HG03378 (cell line): ENCODE results near the gene ZFX.
"Not testable (repeated sequence)": the region's sequence is repeated elsewhere in the genome, so short reads cannot be mapped to it uniquely, and the experiment has no call there.

ENCODE experiments used
- ATAC-seq: cut with Tn5 transposase; IDR thresholded peaks from one replicate; pipeline ENCODE4 v1.9.1; 2021; ENCODE audit warnings: mild to moderate bottlenecking, moderate library complexity; ENCODE audit not compliant: unreplicated experiment

Gene ZFX

DNA sequence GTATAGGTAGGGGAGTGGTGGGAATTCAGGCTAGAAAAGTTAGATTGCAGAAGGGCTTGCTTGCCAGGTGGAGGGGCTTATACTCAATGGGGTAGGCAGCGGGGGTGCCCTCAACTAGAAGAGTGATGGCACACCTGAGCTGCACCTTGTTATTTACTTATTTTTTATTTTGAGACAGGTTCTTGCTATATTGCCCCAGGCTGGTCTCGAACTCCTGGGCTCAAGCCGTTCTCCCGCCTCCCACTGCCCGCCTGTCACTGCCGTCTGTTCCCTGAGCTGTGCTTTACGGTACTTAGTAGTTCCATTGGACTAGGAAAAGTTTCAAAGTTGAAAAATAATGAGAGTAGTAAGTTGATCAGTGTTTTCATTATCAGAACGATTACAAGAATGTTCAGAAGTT is 2.0 kb downstream of the ZFX start:
- no peak for ATAC-seq

- ATAC-seq: no peak
These were observed 3.8 kb downstream of the ZFX start for GRCh38 chrX:24153178-24153795.

GRCh38 chrX:24153796-24154189 is 4.3 kb downstream of the ZFX start:
- no peak for ATAC-seq

DNA sequence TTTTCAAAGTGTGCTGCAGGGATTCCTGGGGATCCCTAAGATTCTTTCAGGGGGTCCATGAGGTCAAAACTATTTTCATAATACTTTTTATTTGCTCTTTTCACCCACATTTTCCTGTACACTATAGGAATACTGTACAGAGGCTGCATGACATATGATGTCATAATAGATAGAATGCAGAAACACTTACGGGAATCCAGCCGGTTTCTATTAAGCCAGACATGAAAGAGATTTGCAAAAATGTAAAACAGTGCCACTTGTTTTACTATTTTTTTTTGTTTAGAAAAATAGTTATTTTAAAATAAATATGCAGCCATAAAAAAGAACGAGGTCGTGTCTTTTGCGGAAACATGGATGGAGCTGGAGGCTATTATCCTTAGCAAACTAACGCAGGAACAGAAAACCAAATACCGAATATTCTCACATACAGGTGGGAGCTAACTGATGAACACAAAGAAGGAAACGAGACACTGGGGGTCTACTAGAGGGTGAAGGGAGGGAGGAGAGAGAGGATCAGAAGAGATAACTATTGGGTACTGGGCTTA is 5.0 kb downstream of the ZFX start:
- no peak for ATAC-seq

GRCh38 chrX:24155747-24156146 is 6.2 kb downstream of the ZFX start:
- ATAC-seq: not testable (repeated sequence)

- ATAC-seq: no peak
These were observed 6.6 kb downstream of the ZFX start for GRCh38 chrX:24156177-24156576.

GRCh38 chrX:24158881-24159280 is 9.4 kb downstream of the ZFX start:
- no peak for ATAC-seq

- ATAC-seq: no peak
These were observed 16.5 kb downstream of the ZFX start for GRCh38 chrX:24166078-24166477.

GRCh38 chrX:24167719-24168472 is 18.4 kb downstream of the ZFX start:
- peak; percentile 37 for ATAC-seq

GRCh38 chrX:24168807-24169206 is 19.3 kb downstream of the ZFX start:
- peak; percentile 81 for ATAC-seq

DNA sequence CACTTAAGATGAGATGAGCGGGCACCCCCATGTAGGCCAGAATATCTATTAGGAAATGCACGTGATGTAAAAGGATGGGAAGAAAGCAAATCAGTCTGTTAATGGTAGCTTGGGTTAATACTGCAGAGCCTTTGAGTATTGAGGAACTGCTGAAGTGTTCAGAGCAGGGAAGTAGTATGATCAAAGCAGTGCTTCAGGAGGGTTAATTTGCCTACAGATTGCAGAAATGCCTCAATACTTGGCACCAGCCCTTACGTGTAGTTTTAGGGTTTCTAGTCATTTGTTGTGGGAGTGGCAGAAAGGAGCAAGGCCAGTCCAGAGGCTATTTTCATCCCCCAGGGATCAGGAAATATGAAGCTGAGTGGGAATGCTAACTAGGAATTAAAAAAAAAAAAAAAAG is 19.7 kb downstream of the ZFX start:
- ATAC-seq: peak; percentile 73

DNA sequence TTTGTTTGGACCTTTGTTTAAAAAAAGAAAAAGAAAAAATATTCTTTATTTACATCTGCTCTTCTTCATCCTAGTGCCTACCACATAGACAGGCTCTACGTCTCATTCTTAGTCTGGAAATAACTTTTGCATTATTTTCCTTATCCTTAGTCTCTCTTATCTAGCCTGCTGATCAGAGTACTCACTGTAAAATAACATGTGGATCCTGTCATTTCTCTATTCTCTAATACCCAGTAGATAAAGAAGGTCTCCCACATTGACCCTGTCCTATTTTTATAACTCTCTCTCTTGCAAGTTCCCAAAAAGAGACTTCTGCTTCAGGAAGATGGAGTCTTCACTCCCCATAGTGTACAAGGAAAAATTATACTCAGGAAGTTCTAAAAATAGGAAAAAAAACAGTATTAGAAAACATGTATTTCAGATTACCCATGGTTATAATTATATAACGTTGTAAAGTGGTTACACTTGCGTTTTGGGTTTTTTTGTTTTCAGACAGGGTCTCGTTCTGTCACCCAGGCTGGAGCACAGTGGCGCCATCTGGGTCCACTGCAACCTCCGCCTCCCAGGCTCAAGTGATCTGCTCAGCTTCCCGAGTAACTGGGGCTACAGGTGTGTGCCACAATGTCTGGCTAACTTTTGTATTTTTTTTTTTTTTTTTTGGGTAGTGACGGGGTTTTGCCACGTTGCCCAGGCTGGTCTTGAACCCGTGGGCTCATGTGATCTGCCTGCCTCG is 23.8 kb downstream of the ZFX start:
- no peak for ATAC-seq

DNA sequence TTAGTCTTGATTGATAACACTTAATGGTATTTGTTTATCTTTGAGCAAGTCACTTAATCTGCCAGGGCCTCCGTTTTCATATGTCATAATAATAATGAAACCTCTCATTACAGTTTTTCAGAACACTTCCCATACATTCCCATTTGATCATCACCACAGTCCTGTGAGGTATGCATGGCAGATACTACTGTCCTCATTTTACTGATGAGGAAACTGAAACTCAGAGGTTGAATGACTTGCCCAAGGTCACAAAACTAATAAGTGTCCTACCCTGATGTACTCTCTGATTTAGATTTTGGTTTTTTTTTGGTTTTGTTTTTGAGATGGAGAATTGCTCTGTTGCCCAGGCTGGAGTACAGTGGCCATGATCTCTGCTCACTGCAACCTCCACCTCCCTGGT is 25.7 kb downstream of the ZFX start:
- peak; percentile 50 for ATAC-seq

DNA sequence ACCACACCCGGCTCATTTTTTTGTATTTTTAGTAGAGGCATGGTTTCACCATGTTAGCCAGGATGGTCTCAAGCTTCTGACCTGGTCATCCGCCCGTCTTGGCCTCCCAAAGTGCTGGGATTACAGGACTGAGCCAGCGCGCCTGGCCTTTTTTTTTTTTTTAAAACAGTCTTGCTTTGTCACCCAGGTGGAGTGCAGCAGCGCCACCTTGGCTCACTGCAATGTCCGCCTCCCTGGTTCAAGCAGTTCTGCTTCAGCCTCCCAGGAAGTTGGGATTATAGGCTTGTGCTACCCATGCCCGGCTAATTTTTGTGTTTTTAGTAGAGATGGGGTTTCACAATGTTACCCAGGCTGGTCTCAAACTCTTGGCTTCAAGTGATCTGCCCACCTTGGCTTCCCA is 28.9 kb downstream of the ZFX start:
- ATAC-seq: no peak

- no peak for ATAC-seq
These were observed 34.5 kb downstream of the ZFX start for GRCh38 chrX:24184018-24184417.

GRCh38 chrX:24186483-24186882 is 37.0 kb downstream of the ZFX start:
- ATAC-seq: no peak

- ATAC-seq: no peak
These were observed 37.5 kb downstream of the ZFX start for GRCh38 chrX:24186986-24187385.

GRCh38 chrX:24189490-24189889 is 40.0 kb downstream of the ZFX start:
- no peak for ATAC-seq

DNA sequence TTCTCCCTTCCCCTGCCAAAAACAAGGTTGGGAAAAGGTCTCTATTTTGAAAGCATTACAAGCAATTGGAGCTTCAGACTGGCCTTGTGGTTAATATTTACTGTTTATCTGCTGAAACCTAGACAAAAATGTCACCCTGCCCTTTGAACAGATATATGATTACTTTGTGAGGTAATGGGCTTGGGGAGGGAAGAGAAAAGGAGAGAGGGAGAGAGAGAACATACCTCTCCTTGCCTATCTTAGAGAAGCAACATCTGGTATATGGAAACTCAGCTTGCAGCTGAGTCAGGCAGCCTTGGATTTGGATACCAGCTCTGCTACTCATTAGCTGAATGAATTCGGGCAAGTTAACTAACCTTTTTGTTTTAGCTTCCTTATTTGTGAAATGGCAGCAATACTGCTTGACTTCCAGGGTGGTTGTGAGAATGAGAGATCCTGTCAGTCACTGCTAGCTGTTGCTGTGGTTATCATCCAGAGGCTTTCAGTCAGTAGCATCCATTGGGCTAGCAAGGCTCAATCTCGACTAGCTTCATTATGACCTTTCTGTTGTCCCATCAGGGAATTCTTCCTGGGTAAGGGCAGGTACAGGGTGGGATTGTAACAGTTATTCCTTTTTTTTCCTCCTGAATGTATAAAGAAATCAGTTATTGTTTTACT is 41.1 kb downstream of the ZFX start:
- ATAC-seq: no peak

DNA sequence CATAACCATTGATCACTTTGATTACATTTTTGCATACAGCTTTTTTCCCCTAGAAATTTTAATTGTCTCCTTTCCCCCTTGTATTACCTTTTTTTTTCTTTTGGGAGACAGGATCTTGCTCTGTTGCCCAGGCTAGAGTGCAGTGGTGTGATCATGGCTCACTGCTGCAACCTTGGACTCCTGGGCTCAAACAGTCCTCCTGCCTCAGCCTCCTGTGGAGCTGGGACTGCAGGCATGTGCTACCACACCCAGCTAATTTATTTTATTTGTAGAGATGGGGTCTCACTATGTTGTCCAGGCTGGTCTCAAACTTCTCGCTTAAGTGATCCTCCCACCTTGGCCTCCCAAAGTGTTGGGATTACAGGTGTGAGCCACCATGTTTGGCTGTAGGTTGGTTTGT is 47.0 kb downstream of the ZFX start:
- ATAC-seq: no peak

DNA sequence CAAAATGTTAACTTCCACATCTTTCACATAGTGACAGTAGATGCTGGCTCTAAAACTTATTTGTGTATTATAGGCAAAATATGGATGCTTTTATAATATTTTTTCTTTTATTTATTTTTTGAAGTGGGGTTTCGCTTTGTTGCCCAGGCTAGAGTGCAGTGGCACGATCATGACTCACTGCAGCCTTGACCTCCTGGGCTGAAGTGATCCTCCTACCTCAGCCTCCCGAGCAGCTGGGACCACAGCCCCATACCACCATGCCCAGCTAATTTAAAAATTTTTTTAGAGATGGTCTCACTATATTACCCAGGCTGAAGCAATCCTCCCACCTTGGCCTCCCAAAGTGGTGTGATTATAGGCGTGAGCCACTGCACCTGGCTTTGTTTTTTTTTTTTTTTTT is 48.6 kb downstream of the ZFX start:
- no peak for ATAC-seq
